Endometrium (tissue), 2 donors: ENCODE measurements around the gene NPY2R.

Experiments used
- FAIRE-seq: peaks from 2 replicates; lab custom pipeline; 2012; peaks lifted over from hg19 to GRCh38; lab: Jason Lieb, UNC
- donor health status: control.
- donor health status: control.

The NPY2R gene

GRCh38 chr4:155249016-155249566 lies 40.7 kb downstream of the NPY2R start:
- no peak for FAIRE-seq

- no peak for FAIRE-seq
Measured at GRCh38 chr4:155252327-155252726, 43.9 kb downstream of the NPY2R start.

- no peak for FAIRE-seq
Measured at GRCh38 chr4:155263480-155263879, 55.0 kb downstream of the NPY2R start.

- no peak for FAIRE-seq
Measured at GRCh38 chr4:155265113-155265512, 56.7 kb downstream of the NPY2R start.
